HL-60 (cell line): Measurements from ENCODE around the gene NET1.

Source experiments
- POLR2AphosphoS5 ChIP-seq: IDR thresholded peaks from 2 replicates; pipeline ENCODE4 v1.6.1; 2012; ENCODE audit warnings: low read depth
- TF ChIP-seq, protein P1 (sequence below): IDR thresholded peaks from one replicate; pipeline ENCODE4 v1.5.1; 2011; ENCODE audit warnings: low read length, control low read depth, inconsistent platforms; ENCODE audit not compliant: insufficient read depth

GRCh38 chr10:5404208-5405041, 7.9 kb upstream of the NET1 start, which contains the start of gene TUBAL3:
- TF ChIP-seq POLR2AphosphoS5, result no peak
- TF ChIP-seq, protein P1, sequence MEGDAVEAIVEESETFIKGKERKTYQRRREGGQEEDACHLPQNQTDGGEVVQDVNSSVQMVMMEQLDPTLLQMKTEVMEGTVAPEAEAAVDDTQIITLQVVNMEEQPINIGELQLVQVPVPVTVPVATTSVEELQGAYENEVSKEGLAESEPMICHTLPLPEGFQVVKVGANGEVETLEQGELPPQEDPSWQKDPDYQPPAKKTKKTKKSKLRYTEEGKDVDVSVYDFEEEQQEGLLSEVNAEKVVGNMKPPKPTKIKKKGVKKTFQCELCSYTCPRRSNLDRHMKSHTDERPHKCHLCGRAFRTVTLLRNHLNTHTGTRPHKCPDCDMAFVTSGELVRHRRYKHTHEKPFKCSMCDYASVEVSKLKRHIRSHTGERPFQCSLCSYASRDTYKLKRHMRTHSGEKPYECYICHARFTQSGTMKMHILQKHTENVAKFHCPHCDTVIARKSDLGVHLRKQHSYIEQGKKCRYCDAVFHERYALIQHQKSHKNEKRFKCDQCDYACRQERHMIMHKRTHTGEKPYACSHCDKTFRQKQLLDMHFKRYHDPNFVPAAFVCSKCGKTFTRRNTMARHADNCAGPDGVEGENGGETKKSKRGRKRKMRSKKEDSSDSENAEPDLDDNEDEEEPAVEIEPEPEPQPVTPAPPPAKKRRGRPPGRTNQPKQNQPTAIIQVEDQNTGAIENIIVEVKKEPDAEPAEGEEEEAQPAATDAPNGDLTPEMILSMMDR, result no peak
